ENCODE data around the gene DNER.
"Not testable (repeated sequence)": the region's sequence is repeated elsewhere in the genome, so short reads cannot be mapped to it uniquely, and the experiment has no call there.

DNER gene, protein sequence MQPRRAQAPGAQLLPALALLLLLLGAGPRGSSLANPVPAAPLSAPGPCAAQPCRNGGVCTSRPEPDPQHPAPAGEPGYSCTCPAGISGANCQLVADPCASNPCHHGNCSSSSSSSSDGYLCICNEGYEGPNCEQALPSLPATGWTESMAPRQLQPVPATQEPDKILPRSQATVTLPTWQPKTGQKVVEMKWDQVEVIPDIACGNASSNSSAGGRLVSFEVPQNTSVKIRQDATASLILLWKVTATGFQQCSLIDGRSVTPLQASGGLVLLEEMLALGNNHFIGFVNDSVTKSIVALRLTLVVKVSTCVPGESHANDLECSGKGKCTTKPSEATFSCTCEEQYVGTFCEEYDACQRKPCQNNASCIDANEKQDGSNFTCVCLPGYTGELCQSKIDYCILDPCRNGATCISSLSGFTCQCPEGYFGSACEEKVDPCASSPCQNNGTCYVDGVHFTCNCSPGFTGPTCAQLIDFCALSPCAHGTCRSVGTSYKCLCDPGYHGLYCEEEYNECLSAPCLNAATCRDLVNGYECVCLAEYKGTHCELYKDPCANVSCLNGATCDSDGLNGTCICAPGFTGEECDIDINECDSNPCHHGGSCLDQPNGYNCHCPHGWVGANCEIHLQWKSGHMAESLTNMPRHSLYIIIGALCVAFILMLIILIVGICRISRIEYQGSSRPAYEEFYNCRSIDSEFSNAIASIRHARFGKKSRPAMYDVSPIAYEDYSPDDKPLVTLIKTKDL

DNA sequence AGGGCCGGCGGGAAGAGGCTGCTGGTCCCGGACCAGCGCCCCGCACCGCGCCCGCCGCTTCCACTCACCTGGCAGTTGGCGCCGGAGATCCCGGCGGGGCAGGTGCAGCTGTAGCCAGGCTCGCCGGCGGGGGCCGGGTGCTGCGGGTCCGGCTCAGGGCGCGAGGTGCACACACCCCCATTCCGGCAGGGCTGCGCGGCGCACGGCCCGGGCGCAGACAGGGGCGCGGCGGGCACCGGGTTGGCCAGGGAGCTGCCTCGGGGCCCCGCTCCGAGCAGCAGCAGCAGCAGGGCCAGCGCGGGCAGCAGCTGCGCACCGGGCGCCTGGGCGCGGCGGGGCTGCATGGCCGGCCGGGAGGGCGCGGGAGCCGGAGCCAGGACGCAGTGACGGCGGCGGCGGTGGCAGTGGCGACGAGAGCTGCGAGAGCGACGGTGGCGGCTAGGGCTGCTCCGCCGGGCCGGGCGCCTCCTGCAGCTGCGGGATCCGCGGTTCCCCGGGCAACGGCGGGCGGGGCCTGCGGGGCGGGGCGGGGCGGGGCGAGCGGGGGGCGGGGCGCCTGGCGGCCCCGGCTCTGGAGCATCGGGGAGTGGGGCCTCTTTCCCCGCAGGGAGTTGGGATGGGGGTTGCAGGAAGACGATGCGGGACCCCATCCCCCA, at the start of gene DNER:
DNER (minus strand) TSS at position 476 of the 656 bp plus-strand sequence; CDS start at position 344, 132 bp downstream.
- Histone ChIP-seq H3K36me3 (no peaks in the 10 kb centered on the region), H3K27ac (no peak within 1 kb of the TSS), H3K9me3 (no peaks in the 10 kb centered on the region), H3K4me1 (ENCODE audit: control insufficient read depth in 1 of 2, insufficient read depth in 1 of 2, low read depth in 1 of 2, low read length in 1 of 2) (no peaks in the 10 kb centered on the region), H3K4me3 (ENCODE audit: low read depth in 1 of 2, low read length in 1 of 2) (no peak within 1 kb of the TSS), H3K27me3 (peaks cover 100% of the 10 kb centered on the region)
- TF ChIP-seq, protein P1, sequence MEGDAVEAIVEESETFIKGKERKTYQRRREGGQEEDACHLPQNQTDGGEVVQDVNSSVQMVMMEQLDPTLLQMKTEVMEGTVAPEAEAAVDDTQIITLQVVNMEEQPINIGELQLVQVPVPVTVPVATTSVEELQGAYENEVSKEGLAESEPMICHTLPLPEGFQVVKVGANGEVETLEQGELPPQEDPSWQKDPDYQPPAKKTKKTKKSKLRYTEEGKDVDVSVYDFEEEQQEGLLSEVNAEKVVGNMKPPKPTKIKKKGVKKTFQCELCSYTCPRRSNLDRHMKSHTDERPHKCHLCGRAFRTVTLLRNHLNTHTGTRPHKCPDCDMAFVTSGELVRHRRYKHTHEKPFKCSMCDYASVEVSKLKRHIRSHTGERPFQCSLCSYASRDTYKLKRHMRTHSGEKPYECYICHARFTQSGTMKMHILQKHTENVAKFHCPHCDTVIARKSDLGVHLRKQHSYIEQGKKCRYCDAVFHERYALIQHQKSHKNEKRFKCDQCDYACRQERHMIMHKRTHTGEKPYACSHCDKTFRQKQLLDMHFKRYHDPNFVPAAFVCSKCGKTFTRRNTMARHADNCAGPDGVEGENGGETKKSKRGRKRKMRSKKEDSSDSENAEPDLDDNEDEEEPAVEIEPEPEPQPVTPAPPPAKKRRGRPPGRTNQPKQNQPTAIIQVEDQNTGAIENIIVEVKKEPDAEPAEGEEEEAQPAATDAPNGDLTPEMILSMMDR (IDR thresholded peaks at IDR 0.05) = no peak

DNA sequence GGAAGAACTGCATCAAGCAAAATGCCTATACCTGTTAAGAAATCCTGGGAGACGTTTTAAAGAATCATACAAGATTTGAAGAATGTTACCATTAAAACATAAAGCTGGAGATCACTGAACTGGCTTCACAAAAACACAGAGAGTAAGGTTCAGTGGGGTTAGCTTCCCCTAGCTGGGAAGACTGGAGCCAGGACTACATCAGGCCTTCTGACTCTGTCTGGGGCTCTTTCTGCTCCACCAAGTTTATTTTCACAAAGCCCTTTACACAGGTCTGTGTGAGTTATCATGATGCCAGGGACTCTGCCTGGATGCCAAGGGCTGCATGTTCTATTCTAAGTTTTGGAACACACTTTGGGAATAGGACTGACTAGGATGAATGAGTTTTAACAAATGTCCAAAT, 47.3 kb upstream of the DNER start:
- TF ChIP-seq, protein P1 (IDR thresholded peaks at IDR 0.05) = no peak
- Histone ChIP-seq H3K27ac (no peak overlapping the region), H3K27me3 (no peaks in the 10 kb centered on the region), H3K4me1 (ENCODE audit: control insufficient read depth in 1 of 2, insufficient read depth in 1 of 2, low read depth in 1 of 2, low read length in 1 of 2) (no peaks in the 10 kb centered on the region), H3K36me3 (peaks cover 34% of the 10 kb centered on the region), H3K4me3 (ENCODE audit: low read depth in 1 of 2, low read length in 1 of 2) (no peak overlapping the region), H3K9me3 (no peaks in the 10 kb centered on the region)

DNA sequence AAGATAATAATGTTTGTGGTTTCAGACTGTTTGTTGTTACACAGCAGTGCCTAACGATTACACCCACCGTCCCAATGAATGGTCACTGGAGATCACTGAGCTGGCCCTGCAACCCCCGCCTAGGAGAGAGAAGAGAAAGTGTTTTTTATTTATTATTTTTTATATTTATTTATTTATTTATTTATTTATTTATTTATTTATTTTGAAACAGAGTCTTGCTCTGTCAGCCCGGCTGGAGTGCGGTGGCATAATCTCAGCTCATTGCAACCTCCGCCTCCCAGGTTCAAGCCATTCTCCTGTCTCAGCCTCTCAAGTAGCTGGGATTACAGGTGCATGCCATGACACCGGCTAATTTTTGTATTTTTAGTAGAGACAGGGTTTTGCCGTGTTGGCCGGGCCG, 43.1 kb upstream of the DNER start:
- H3K4me1 ChIP-seq (ENCODE audit: control insufficient read depth in 1 of 2, insufficient read depth in 1 of 2, low read depth in 1 of 2, low read length in 1 of 2); H3K36me3 ChIP-seq; H3K4me3 ChIP-seq (ENCODE audit: low read depth in 1 of 2, low read length in 1 of 2); H3K27ac ChIP-seq; H3K27me3 ChIP-seq; H3K9me3 ChIP-seq: not testable (repeated sequence)

DNA sequence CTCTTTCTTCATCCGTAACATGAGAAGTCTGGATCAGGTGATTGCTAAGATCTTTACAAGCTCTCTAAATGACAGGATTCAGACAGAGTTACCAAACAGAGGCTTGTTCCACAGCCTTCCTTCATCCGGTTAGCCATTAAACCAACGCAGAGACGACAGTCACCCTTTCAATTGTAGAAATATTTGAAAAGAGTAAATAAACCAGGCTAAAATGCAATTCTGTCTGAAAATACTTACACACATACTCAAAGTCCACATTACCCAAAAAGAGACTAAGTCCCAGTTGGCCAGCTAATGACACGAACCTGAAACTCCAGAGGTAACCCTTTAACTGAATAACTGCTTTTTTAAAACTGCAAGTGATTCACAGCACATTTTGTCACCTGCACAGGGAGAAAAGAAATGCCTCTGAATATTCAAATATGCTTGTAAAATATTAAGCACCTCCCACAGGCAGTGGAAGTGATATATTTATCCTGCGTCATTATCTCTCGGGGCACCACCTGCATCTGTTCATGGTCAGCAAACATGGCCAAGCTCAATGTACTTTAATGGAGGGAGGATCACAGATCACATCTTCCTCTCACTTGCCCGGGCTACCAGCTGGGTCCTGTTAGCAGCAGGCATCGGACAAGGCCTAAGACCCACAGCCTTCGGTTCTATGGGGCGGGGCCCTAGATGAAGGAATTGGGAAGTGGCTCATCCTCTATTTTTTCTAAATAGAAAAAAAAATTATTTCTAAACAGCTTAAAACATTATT, 38.8 kb upstream of the DNER start:
- TF ChIP-seq, protein P1 (IDR thresholded peaks at IDR 0.05) = no peak
- H3K36me3 ChIP-seq = no peaks in the 10 kb centered on the region
- H3K4me1 ChIP-seq (ENCODE audit: control insufficient read depth in 1 of 2, insufficient read depth in 1 of 2, low read depth in 1 of 2, low read length in 1 of 2) = no peaks in the 10 kb centered on the region
- H3K27me3 ChIP-seq = no peaks in the 10 kb centered on the region
- H3K9me3 ChIP-seq = no peaks in the 10 kb centered on the region
- H3K4me3 ChIP-seq (ENCODE audit: low read depth in 1 of 2, low read length in 1 of 2) = no peak overlapping the region
- no peak overlapping the region for H3K27ac ChIP-seq

DNA sequence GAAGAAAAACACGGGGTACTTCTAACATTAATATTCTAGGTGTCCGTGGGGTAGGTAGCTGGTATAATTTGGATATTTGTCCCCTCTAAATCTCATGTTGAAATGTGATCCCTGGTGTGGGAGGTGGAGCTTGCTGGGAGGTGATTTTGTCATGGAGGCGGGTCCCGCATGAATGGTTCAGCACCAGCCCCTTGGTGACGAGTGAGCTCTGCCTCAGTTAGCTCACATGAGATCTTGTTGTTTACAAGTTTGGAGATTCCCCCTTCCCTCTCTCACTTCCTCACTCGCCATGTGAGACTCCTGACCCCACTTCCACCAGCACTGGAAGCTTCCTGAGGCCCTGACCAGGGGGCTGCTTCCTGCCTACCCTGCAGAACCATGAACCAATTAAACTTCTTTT, 35.4 kb upstream of the DNER start:
- Histone ChIP-seq H3K36me3 (no peaks in the 10 kb centered on the region), H3K4me3 (ENCODE audit: low read depth in 1 of 2, low read length in 1 of 2) (no peak overlapping the region), H3K9me3 (no peaks in the 10 kb centered on the region), H3K27me3 (no peaks in the 10 kb centered on the region), H3K4me1 (ENCODE audit: control insufficient read depth in 1 of 2, insufficient read depth in 1 of 2, low read depth in 1 of 2, low read length in 1 of 2) (no peaks in the 10 kb centered on the region), H3K27ac (no peak overlapping the region)
- TF ChIP-seq, protein P1 (IDR thresholded peaks at IDR 0.05) = no peak

Measured in neutrophil (primary cell).